Gastroesophageal sphincter (tissue), 3 donors: ENCODE data around the gene ETV6.

Experiments used
- POLR2A ChIP-seq, 2 donors: fragments of 450-650 bp; IDR thresholded peaks; one replicate each; pipeline ENCODE4 v1.6.1; 2017; ENCODE audit warnings: antibody characterized with exemption in 2 of 2, mild to moderate bottlenecking in 2 of 2, moderate library complexity in 1 of 2
- POLR2AphosphoS5 ChIP-seq: sonication (generic); formaldehyde crosslinking; IDR thresholded peaks from one replicate; pipeline ENCODE4 v1.6.1; 2017; ENCODE audit warnings: antibody characterized with exemption
- TF ChIP-seq, protein P1 (sequence below), 4 experiments: fragments of 200-600 bp in 2 of 4; fragments of 450-650 bp in 2 of 4; sonication (generic) in 1 of 4; IDR thresholded peaks; one replicate each; pipeline ENCODE4 v1.5.1; 2017 to 2019; ENCODE audit warnings: antibody characterized with exemption in 4 of 4, mild to moderate bottlenecking in 2 of 4, moderate library complexity in 2 of 4

DNA sequence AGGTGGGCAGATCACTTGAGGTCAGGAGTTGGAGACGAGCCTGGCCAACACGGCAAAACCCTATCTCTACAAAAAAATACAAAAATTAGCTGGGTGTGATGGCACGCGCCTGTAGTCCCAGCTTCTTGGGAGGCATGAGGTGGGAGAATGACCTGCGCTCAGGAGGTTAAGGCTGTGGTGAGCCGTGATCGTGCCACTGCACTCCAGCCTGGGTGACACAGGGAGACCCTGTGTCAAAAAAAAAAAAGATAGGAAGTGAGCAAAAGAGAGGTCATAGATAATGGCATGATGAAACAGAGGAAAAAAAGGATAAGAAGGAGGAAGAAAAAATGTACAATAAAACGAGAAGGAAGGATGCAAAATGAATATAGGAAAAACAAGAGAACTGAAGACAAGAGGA lies 159.5 kb downstream of the ETV6 start:
- TF ChIP-seq, protein P1, sequence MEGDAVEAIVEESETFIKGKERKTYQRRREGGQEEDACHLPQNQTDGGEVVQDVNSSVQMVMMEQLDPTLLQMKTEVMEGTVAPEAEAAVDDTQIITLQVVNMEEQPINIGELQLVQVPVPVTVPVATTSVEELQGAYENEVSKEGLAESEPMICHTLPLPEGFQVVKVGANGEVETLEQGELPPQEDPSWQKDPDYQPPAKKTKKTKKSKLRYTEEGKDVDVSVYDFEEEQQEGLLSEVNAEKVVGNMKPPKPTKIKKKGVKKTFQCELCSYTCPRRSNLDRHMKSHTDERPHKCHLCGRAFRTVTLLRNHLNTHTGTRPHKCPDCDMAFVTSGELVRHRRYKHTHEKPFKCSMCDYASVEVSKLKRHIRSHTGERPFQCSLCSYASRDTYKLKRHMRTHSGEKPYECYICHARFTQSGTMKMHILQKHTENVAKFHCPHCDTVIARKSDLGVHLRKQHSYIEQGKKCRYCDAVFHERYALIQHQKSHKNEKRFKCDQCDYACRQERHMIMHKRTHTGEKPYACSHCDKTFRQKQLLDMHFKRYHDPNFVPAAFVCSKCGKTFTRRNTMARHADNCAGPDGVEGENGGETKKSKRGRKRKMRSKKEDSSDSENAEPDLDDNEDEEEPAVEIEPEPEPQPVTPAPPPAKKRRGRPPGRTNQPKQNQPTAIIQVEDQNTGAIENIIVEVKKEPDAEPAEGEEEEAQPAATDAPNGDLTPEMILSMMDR (IDR thresholded peaks at IDR 0.05) = no peak
- TF ChIP-seq POLR2AphosphoS5 = no peak
- no peak for TF ChIP-seq POLR2A (IDR thresholded peaks at IDR 0.05)
